ENCODE data around the gene SLC47A2.

SLC47A2 gene

DNA sequence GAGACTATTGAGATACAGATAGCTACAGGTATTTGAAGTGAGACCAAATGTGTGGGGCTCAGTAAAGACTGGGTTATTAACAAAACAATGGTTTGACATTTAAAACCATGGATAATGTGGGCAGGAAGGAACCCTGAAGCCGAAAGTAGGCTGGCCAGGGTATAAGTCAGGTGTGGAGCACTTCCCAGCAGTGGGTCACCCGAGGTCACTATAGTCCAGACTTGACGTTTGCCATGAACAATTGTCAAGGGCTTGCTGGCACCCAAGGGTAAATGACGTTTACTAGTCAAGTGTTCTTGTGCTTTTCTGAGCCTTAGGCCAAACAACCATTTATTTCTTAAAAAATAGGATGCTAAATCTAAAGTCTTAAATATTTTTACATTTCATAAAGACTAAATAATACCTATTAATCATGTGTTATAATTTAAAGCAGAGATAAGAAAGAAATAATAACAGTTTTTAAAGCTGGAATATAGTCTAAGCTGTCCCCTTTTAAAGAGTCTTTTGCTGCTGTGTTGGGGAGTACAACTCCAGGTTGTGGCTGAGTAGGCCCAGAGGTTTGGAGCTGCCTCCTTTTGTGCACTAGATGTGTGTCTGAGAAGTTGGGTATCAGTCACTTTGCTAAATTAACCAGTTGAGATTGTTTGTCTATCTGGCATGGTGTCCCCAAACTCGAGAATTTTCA, 52.1 kb downstream of the SLC47A2 start:
- no peak for DNase-seq

DNA sequence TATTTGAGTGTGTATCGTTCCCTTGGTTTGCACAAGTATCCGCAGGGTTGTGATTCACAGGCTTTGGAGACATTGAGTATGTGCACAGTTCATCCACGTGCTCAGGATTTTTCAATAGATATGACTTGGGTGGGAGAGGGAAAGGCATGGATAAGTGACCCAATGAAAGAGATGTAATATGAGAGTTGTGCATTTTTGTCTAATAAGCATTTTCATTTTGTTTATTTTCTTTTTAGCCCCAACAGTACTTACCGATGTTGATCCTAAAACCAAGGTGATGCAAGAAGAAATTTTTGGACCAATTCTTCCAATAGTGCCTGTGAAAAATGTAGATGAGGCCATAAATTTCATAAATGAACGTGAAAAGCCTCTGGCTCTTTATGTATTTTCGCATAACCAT, 53.3 kb downstream of the SLC47A2 start:
- no peak for DNase-seq

DNA sequence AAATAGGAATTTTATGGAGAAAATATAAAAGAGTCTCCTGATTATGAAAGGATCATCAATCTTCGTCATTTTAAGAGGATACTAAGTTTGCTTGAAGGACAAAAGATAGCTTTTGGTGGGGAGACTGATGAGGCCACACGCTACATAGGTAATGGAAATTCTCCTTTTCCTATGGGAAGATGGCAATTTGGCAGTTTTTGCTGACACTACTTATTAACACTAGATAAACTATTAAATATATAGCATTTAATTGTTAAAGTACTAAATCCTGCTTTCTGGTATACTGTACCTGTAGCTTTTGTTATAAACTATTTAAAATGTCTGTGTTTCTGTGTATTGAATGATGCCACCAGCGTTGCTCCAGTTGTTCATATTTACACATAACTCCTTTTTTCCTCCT, 55.3 kb downstream of the SLC47A2 start:
- DNase-seq, result no peak

DNA sequence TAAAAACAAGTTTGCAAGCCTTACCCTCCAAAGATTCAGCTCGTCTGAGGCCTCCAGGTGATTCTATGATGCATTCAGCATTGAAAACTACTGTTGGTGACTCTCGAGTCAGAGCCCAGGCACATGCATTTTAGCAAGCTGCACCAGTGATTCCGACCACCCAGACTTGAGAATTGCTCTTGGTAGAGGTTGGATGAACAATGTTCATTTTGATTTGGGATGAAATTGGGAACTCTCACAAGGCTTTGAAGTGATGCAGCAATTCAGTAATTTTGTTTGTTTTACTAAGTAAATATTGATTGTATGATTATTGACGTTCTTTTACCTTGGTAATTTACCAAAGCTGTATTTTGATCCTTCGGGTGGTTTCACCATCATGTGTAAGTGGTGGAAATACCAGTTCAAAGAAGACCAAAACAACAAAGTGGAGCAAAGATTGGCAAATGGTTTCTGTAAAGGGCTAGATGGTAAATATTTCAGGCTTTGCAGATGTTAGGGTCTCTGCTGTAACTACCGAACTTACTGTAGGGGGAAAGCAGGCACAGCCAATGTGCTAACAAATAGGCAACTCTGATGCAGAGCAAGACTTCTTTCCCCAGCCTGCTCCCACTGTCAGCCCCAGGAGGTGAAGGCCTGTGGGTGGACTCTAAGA, 56.0 kb downstream of the SLC47A2 start:
- no peak for DNase-seq

DNA sequence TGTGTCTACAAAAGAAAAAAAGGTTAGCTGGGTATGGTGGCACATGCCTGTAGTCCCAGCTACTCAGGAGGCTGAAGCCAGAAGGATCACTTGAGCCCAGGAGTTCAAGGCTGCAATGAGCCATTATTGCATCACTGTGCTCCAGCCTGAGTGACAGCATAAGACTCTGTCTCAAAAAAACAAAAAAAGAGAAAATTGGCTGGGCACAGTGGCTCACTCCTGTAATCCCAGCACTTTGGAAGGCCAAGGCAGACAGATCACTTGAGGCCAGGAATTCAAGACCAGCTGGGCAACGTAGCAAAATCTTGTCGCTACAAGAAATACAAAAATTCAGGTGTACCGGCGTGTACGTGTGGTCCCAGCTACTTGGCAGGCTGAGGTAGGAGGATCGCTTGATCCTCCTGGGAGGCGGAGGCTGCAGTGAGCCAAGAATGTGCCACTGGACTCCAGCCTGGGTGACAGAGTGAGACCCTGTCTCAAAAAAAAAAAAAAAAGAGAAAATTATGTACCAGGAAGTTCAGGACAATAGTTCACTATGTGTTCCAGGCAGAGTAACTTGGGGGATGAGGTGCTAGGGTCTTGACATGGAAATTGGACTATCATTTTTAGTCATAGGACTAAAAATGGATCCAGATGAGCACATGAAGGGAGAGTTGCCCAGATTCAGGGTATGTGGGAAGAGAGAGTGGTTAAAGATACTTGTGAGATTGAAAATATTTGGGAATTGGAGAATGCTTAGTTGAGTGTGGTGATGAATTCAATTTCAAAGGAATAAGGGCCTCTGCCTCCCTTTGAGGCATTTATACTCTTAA, 56.8 kb downstream of the SLC47A2 start:
- no peak for DNase-seq

DNA sequence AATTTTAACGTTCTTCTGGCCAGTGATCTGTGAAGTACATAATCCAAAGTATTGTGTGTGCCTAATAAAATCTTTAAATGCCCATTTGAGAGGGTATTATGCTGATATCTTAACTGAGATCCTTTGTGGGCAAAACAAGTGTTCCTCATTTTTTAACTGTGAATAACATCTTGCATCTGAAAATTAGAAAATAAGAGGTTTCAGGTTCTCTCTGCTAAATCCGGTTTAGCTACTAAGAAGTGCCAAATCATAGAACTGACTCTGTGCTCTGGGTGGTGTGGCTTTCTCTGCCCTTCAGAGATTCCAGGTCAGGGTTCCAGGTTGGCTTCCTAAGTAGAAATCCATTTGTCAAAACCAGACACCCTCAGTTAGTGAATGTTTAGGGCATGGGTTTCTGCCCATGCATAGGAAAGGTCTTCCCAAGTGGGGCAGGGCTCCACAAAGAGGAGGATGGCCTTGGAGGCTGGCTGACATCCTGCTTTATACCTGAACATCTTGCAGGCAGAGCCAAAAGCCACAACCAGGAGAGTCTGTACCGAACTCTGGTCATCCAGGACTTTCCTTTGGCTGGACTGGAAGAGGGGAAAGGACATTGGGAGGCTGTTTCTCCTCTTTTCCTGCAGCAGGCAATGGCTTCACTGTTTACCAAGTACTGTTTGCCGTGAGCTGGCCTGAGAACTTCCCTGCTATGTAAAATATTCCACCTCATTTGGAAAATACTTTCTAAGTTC, 59.4 kb downstream of the SLC47A2 start:
- DNase-seq, result no peak

DNA sequence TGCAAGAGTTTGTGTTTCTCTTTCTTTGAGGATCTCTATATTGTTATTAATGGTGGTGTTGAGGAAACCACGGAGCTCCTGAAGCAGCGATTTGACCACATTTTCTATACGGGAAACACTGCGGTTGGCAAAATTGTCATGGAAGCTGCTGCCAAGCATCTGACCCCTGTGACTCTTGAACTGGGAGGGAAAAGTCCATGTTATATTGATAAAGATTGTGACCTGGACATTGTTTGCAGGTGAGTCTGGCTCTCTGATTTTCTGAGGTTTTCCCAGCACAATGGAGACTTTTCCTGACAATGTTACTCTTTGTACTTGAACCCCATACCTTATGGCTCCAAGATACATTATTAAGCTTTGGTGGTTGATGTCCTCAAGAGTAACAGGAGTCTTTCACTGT, 60.0 kb downstream of the SLC47A2 start:
- DNase-seq, result no peak

DNA sequence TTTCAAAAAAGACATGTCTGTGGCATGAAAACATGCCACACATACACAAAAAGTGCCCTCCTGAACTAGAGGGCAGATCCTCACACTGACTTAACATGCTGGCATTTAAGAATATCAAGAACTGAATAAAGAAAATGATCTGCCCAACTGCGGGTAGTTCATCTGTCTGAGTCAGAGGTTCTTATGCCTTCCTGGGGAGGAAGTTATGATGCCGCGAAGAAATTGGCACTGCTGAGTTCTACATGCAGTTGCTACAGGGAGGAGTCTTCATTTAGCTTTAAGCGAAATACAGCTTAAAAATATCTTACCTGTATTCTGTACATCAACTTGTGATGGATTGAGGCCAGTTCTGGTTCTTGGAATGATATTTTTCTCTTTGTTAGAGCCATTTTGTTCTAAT, 61.5 kb downstream of the SLC47A2 start:
- DNase-seq, result no peak

DNA sequence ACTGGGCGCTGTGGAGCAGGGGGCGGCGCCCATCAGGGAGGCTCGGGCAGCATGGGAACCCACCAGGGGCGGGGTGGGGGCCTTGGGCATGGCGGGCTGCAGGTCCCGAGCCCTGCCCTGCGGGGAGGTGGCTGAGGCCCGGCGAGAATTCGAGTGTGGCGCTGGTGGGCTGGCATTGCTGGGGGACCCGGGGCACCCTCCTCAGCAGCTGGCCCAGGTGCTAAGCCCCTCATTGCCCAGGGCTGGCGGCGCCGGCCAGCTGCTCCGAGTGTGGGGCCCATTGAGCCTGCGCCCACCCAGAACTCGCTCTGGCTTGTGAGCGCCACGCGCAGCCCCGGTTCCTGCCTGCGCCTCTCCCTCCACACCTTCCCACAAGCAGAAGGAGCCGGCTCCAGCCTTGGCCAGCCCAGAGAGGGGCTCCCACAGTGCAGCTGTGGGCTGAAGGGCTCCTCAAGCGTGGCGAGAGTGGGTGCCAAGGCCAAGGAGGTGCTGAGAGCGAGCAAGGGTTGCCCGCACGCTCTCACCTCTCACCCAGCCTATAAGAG, 62.0 kb downstream of the SLC47A2 start:
- no peak for DNase-seq

DNA sequence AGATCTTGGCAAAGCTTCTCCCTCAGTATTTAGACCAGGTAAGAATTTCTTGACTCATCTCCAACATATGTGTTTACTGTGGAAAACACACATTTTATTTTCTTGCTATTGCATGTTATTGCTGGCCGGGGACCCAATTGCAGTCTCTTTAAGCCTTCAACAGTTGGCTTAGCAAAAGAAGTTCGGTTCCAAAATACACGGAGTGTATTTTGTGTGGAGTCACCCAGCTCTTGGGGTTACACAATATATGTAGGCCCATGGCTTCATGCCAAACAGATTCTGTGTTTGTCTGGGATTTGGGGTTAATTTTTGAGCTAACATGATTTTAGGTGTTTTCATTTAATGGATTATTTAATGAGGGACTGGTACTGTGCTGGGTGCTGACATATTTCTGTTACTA, 63.8 kb downstream of the SLC47A2 start:
- no peak for DNase-seq

DNA sequence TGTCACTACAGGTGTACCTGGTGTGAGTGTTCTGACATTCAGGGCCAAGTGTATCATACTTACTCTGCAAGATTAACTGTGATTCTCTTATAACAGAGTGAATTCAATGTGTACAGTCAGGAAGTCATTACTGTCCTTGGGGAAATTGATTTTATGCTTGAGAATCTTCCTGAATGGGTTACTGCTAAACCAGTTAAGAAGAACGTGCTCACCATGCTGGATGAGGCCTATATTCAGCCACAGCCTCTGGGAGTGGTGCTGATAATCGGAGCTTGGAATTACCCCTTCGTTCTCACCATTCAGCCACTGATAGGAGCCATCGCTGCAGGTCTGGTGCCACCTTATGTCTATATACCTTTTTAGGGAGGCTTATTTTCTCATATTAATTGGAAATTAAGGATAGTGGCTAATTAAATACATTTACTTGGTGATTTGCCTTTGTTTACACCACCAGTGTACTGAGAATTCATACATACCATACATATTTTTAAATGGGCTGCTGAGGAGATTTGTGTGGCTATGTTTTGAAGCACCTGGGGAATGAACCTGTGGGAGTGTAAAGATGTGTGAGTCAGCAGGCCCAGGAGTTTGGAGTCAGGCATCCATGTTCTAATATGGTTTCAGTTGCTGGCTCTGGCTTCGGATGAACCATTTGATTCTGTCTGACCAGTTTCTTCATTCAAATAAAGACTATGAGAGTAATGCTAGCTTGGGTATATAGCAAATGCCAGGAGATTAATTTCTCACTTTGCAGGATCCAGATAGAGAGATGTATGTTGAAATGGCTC, 64.7 kb downstream of the SLC47A2 start:
- DNase-seq, result no peak

DNA sequence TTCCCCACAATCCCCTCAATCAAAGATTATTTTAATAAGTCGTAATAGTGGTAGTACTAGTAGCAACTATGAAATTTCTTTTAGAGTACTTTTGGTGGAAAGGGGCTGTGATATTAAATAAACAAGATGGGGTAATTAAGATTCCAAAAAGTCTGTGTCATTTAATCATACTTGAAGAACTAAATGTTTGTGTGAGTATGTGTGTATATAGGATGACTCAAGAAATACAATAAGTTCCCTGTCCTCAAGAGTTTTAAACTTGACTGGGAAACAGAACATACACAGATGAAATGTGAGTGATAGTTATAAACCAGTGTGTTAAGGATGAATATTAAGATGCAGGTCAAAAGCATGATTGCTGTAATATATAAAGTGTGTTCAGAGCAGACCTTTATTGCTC, 65.6 kb downstream of the SLC47A2 start:
- peak; percentile 33 for DNase-seq

DNA sequence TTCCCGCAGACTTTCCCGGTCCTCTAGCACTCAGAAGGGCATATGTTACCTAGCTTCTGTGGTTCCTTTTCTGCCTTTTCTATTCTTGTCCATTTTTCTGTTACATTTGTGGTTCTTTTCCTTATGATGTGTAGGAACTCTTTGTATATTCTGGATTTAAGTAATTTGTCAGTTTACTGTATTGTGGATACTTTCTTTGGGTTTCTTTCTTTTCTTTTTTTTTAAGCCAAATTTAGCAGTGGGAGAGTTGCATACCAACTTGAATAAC, 67.2 kb downstream of the SLC47A2 start:
- no peak for DNase-seq

DNA sequence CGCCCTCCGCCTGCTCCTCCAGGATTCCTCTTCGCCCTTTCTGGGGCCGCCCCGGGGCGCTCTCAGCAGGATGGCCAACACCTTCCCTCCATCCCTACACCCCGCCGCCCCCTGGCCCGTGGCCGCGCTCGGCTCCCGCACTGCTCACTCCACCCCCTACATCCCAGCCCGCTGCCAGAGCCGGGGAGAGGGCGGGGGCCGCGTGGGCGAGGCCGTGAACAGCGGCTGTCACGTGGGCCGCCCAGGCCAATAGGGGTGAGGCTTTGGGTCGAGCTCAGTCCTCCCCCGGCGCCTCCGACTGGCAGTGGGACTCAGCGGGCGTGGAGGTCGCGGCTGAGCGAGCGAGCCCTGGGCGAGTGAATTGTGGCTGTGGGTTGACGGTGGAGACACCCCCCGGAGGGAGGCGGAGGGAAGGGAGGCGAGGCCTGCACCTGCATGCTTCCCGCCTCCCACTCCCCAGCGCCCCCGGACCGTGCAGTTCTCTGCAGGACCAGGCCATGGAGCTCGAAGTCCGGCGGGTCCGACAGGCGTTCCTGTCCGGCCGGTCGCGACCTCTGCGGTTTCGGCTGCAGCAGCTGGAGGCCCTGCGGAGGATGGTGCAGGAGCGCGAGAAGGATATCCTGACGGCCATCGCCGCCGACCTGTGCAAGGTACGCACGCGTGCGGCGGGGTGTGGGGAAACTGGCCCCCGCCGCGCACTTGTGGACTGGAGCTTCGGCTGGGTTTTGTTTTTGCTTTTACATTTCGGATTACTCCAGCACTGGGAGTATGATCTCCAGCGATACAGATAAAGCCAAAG, 67.7 kb downstream of the SLC47A2 start, which contains the start of gene ALDH3A2:
Gene ALDH3A2 (plus strand): TSS at position 277 of the 799 bp plus-strand sequence. CDS start 221 bp downstream, at position 498.
- peak; percentile 95 for DNase-seq

DNA sequence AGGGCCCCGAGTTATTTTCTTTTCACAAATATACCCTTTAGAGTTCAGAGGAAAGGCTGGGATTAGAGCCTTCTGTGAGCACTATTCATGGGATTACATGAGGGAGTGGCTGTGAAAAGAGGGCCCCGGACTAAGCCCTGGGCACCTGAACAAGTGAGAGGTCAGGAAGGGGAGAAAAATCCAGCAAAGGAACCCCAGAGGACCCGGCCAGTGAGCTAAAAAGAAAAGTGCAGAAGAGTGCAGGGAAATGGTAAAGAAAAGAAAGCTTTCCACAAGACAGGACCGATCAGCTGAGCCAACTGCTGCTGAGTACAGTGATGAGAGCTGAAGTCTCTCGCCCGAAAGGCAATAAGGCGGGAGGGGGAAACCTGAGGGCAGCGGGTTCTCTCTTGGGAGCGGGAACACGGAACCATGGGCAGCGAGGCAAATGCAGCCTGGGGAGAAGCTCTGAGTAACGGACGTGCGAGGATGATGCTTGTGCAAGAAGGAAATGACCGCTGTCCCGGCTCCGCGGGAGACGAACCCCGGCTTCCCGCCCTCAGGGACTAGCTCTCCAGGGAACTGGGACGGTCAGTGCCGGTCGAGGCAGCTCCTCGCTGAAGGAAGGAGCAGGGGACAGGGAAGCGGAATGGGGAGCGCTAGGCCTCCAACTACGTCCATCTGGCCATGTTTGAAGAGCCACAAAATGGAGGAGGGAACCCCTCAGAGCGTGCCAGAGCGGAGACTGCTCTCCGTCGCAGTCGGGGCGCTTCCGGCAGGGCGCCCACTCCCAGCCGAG, 68.5 kb downstream of the SLC47A2 start:
- peak; percentile 82 for DNase-seq

DNA sequence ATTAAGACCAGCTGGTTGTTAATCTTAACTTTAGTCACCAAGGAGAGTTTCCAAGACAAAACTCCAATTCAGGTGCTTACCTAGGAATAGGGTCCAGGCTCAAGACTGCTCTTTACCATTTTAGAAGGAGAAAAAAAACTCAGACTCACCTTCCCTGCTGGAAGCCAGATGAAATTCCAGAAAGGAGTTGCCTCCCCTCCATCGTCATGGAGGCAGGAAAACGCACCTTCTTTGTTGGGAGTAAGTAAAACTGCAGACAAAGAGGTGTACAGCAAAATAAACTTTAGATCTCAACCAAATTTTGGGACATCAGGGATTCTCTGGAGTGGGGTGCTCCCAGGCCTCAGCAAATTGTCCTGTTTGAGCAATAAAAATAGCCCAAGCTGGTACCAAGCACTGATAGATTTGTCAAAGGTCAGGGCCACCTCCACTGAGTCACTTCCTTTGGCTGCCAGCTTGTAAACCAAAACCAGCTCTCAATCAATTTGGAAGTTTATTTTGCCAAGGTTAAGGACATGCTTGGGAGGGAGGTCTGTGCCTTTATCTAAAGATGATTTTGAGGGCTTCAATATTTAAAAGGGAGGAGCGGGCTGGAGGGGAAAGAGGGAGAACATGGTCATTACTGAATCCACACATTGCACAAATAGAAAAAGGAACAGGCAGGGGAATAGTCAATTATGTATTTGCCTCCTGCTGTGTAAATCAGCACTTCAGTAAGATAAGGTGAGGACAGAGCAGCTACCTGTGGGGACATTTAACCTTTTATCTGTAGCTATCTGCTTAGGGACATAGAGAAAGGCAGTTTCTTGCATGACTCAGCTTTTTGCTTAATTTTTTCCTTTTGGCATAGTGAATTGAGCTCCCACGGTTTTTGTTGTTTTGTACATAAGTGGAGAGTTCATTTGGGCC, 69.3 kb downstream of the SLC47A2 start:
- DNase-seq, result peak; percentile 43

DNA sequence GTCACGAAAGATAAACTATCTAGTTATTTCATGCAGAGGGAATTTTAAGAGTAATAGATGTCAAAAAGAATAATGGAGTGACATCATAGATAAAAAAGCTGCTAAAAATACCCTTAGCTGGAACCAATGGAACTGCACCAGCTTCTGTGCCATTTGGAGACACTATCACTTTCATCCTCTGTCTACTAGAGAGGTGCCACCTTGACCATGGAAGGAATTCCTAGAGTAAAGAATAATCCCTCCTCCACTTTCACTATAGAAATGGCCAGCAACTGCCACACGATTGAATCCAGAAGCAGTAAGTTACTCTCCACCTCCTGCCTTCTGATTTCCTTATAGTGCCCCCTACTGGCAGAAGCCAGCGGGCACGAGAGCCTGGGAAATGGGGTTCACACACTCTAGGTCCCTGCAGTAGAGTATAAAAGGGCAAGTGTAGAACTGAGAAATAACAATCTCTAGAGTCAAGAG, 70.6 kb downstream of the SLC47A2 start:
- peak; percentile 29 for DNase-seq

DNA sequence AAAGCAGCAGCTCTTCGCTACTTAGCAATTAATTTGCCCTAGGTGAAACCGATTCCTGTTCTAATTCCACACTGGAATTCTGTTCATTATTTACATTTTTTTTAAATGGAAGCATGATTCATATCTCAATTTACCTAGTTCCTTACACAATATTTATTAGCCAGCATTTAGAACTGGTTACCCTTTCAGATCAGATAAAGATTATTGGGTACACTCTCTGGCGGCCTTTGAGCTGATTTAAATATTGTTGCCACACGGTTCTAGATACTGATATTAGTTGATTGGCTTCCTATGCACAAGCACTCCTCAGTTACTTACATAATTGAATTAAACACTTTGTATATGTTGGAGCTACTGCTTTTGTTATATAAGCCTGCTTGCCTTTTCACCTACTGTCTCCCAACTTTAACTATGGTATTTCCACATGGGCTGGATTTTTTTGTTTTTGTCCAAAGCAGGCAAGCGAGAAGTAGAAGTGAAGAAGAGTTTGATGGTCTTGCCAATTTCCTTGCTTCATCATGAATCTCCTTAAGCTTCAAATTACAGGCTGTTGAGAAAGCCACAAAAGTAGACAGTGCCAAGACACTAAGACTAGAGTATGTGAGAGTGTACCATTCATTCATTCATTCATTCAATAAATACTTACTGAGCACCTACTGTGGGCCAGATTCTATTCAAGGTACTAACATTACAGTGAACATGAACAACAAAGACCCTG, 71.7 kb downstream of the SLC47A2 start:
- DNase-seq, result no peak
